Lower lobe of right lung (tissue), 2 donors: Measurements from ENCODE around the gene TMEM129. TPM values are rescaled to one million over a fixed set of nuclear protein-coding genes. Genes with fewer than 3 reads are reported as not detected.

Experiments used
- ATAC-seq, 2 donors: fragments of 200-7000 bp; cut with Tn5 transposase; one replicate each; pipeline ENCODE4 v1.9.1; 2020 to 2022; ENCODE audit warnings: mild to moderate bottlenecking in 2 of 2, moderate library complexity in 2 of 2
- DNase-seq: peaks from one replicate; pipeline ENCODE4 v3.0.0-alpha.2; 2020
- H3K27ac ChIP-seq: fragments of 200-600 bp; one replicate; pipeline ENCODE4 v1.8.0; 2022
- H3K27me3 ChIP-seq: fragments of 200-600 bp; one replicate; pipeline ENCODE4 v1.8.0; 2022; ENCODE audit warnings: low read depth
- H3K36me3 ChIP-seq: fragments of 200-600 bp; one replicate; pipeline ENCODE4 v1.8.0; 2022; ENCODE audit warnings: mild to moderate bottlenecking
- H3K4me1 ChIP-seq: fragments of 200-600 bp; one replicate; pipeline ENCODE4 v1.8.0; 2022
- H3K4me3 ChIP-seq: fragments of 200-600 bp; one replicate; pipeline ENCODE4 v1.8.0; 2022; ENCODE audit warnings: mild to moderate bottlenecking
- H3K9me3 ChIP-seq: fragments of 200-600 bp; one replicate; pipeline ENCODE4 v1.8.0; 2022
- intact Hi-C: fragments of 100-400 bp; cut with DNase I; formaldehyde crosslinking; loops from one replicate; pipeline ENCODE4 v1.11.0; 2022
- total RNA-seq: library from RNA; stranded (reverse); fragmentation: NEBNext Ultra II Directional; extraction: Animal tissue kit (Norgen Biotek cat#: 25700); gene quantifications from one replicate; pipeline ENCODE4 v1.2.1, GENCODE V29; 2021
- TF ChIP-seq, protein P1 (sequence below): fragments of 200-600 bp; IDR thresholded peaks from one replicate; pipeline ENCODE4 v1.8.0; 2022; ENCODE audit warnings: antibody characterized with exemption, mild to moderate bottlenecking
- donor health status: DM: no; HTN: yes; CAD: no; lungs with severe emphysema.

TMEM129 gene
- total RNA-seq, 1 donor from 2014 or later, result 30.9 TPM

DNA sequence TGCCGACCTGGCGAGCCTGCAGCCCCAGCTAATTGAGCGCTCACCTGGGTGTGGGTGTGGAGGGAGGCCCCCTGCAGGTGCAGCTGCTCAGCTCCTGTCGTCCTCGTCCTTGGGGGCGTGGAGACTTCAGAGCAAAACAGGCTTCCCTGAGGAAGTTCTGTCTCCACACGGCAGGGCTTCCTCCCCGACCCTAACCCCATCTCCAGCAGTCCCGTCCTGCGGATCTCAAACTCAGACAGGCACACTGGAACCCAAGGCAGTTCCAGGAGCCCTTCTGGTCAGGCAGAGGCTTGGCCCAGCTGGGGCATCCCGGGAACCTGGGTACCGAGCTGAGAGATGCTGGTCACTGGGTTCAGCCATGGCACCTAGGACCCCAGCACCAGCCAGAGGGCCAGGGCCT is 24.6 kb upstream of the TMEM129 start:
- Histone ChIP-seq H3K27ac (no peak overlapping the region), H3K4me1 (peaks cover 6% of the 10 kb centered on the region), H3K27me3 (peaks cover 3% of the 10 kb centered on the region), H3K4me3 (no peak overlapping the region), H3K9me3 (no peaks in the 10 kb centered on the region), H3K36me3 (peaks cover 27% of the 10 kb centered on the region)
- no peak for DNase-seq
- intact Hi-C loops, result no loop called here
- TF ChIP-seq, protein P1, sequence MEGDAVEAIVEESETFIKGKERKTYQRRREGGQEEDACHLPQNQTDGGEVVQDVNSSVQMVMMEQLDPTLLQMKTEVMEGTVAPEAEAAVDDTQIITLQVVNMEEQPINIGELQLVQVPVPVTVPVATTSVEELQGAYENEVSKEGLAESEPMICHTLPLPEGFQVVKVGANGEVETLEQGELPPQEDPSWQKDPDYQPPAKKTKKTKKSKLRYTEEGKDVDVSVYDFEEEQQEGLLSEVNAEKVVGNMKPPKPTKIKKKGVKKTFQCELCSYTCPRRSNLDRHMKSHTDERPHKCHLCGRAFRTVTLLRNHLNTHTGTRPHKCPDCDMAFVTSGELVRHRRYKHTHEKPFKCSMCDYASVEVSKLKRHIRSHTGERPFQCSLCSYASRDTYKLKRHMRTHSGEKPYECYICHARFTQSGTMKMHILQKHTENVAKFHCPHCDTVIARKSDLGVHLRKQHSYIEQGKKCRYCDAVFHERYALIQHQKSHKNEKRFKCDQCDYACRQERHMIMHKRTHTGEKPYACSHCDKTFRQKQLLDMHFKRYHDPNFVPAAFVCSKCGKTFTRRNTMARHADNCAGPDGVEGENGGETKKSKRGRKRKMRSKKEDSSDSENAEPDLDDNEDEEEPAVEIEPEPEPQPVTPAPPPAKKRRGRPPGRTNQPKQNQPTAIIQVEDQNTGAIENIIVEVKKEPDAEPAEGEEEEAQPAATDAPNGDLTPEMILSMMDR, result no peak
- ATAC-seq, result no peak

DNA sequence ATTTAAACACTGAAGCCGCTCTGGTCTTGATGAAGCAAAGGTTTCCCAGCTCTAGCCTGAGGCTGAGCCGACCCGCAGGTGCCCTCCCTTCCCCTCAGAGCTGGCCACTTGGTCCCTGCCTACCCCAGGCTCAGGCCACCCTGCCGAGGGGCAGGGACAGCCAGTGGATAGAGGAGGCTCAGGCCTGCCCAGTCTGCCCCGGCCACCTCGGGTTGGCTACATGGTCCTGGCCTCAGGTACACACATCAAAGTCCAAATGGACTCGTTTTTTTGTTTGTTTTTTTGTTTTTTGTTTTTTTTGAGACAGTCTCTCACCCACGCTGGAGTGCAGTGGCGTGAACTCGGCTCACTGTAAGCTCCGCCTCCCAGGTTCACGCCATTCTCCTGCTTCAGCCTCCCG is 24.0 kb upstream of the TMEM129 start:
- H3K36me3 ChIP-seq, result peaks cover 31% of the 10 kb centered on the region
- no peak overlapping the region for H3K4me3 ChIP-seq
- H3K27ac ChIP-seq, result no peak overlapping the region
- H3K27me3 ChIP-seq, result peaks cover 3% of the 10 kb centered on the region
- H3K4me1 ChIP-seq, result peaks cover 6% of the 10 kb centered on the region
- no peak for ATAC-seq
- no peaks in the 10 kb centered on the region for H3K9me3 ChIP-seq
- TF ChIP-seq, protein P1, result no peak
- intact Hi-C loops, result no loop called here
- DNase-seq, result no peak

DNA sequence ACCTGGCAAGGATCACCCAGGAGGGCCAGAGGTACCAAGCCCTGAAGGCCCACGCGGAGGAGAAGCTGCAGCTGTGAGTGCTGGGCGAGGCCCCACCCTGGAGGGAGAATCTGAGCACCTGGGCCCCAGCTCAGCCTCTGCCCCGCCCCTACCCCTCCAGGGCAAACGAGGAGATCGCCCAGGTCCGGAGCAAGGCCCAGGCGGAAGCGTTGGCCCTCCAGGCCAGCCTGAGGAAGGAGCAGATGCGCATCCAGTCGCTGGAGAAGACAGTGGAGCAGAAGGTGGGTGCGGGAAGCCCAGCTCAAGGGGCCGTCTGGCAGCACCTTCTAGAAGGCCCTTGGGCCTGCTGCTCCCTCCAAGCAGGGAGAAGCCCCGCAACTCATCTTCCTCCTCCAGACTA is 23.4 kb upstream of the TMEM129 start:
- H3K27ac ChIP-seq, result no peak overlapping the region
- intact Hi-C loops, result no loop called here
- peaks cover 3% of the 10 kb centered on the region for H3K27me3 ChIP-seq
- TF ChIP-seq, protein P1, result no peak
- no peak for DNase-seq
- no peak overlapping the region for H3K4me3 ChIP-seq
- H3K4me1 ChIP-seq, result peaks cover 6% of the 10 kb centered on the region
- ATAC-seq, result no peak
- H3K9me3 ChIP-seq, result no peaks in the 10 kb centered on the region
- peaks cover 34% of the 10 kb centered on the region for H3K36me3 ChIP-seq

DNA sequence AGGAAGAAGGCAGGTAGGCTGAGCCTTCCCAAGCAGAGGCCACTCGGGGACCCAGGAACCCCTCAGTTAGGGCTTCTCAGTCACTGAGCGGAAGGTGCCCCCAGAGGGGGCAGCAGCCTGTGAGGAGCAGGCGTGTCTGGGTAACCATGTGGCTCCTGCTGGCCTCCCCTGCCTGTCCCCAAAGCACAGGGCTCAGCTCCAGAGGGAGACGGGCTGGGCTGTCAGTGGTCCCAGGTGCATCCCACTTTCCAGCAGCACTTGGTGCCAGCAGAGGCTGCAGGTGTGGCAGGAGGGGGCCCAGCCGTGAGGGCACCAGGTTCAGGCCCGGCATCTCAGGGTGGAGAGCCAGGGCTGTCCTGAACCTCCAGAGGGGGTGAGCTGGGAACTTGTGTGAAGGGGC is 22.9 kb upstream of the TMEM129 start:
- no peak for ATAC-seq
- Histone ChIP-seq H3K27ac (no peak overlapping the region), H3K9me3 (no peaks in the 10 kb centered on the region), H3K27me3 (peaks cover 3% of the 10 kb centered on the region), H3K36me3 (peaks cover 34% of the 10 kb centered on the region), H3K4me3 (no peak overlapping the region), H3K4me1 (peaks cover 6% of the 10 kb centered on the region)
- intact Hi-C loops, result no loop called here
- TF ChIP-seq, protein P1, result no peak
- DNase-seq, result no peak

DNA sequence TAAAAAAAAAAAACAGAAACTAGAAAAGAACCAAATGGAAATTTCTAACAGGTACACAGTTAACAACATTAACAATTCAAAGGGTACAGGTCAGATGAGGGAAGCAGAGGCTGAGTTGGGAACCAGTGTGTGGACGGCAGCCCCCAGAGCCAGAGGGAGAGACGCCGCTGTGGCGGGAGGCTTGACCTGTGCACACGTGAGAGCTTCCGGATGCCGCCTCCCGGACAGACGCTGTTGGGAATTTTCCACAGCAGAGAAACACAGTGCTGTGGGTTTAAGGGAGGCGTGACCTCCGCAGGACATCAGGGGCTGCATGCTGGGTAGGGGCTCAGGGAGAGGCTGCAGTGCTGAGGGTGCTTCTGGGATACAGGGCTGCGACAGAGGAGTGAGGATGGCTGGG is 22.4 kb upstream of the TMEM129 start:
- ATAC-seq (no peak), DNase-seq (no peak)
- TF ChIP-seq, protein P1, result no peak
- Histone ChIP-seq H3K9me3 (peaks cover 4% of the 10 kb centered on the region), H3K27me3 (peaks cover 3% of the 10 kb centered on the region), H3K4me1 (peaks cover 3% of the 10 kb centered on the region), H3K4me3 (no peak overlapping the region), H3K27ac (no peak overlapping the region), H3K36me3 (peaks cover 34% of the 10 kb centered on the region)
- intact Hi-C loops, result no loop called here

DNA sequence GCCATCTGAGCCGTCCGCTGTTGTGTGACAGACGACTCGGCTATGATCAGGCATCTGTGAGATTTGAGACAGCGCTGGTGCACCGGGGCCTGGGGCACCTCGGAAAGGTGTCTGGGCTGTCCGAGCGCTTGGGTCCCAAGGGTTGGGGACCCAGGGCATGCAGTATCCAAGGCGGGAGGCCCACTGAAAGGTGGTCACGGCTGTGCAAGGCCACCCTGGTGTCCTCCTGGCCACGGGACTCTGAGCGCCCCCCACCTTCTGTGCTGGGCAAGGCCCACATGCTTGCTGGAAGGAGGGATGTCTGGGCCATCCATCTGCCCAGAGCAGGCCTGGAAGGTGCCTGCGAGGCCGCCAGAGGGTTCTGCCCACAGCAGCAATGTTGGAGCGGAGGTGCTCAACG is 20.1 kb upstream of the TMEM129 start:
- Histone ChIP-seq H3K36me3 (peaks cover 49% of the 10 kb centered on the region), H3K4me1 (no peaks in the 10 kb centered on the region), H3K27ac (no peak overlapping the region), H3K4me3 (no peak overlapping the region), H3K27me3 (no peaks in the 10 kb centered on the region), H3K9me3 (peaks cover 11% of the 10 kb centered on the region)
- TF ChIP-seq, protein P1, result no peak
- ATAC-seq (no peak), DNase-seq (no peak)
- intact Hi-C loops, result no loop called here
